Right lobe of liver (tissue), 4 donors: ENCODE data around the gene CALML3.

Experiments
- CTCF ChIP-seq, 4 donors: fragments of 200-600 bp in 3 of 4; fragments of 450-650 bp in 1 of 4; IDR thresholded peaks; one replicate each; pipeline versions ENCODE4 v1.5.1 to v1.8.0; 2016 to 2022; ENCODE audit warnings: antibody characterized with exemption in 4 of 4, mild to moderate bottlenecking in 2 of 4
- POLR2A ChIP-seq: fragments of 450-650 bp; IDR thresholded peaks from one replicate; pipeline ENCODE4 v1.6.1; 2017; ENCODE audit warnings: antibody characterized with exemption, mild to moderate bottlenecking
- donor health status: DM: no; HTN: no; CAD: no.
- donor health status: DM: no; HTN: no; CAD: no.
- donor health status: DM: no; HTN: yes; CAD: no.

- TF ChIP-seq POLR2A (no peak), CTCF (IDR thresholded peaks at IDR 0.05) (no peak)
Measured at GRCh38 chr10:5543623-5544022, 18.9 kb downstream of the CALML3 start.
